ENCODE measurements around the gene QPRT.
"Not testable (repeated sequence)": the region's sequence is repeated elsewhere in the genome, so short reads cannot be mapped to it uniquely, and the experiment has no call there.

QPRT gene

GRCh38 chr16:29650771-29651170, 28.2 kb upstream of the QPRT start:
- H3K27me3 ChIP-seq (replicated peaks): no peaks in the 10 kb centered on the region
- no peak overlapping the region for H3K4me3 ChIP-seq (ENCODE audit: low read depth, low read length)
- TF ChIP-seq CTCF (IDR thresholded peaks at IDR 0.05; ENCODE audit: low read depth, low read length, missing control alignments): no peak
- H3K36me3 ChIP-seq (replicated peaks): no peaks in the 10 kb centered on the region
- DNase-seq: no peak
- in situ Hi-C loops (cut with HindIII; ENCODE audit: low pct_ligation_motif_present, low sequenced_read_pairs): no loop called here
- H3K27ac ChIP-seq: no peak overlapping the region

GRCh38 chr16:29651774-29652349, 27.1 kb upstream of the QPRT start:
- H3K27me3 ChIP-seq (replicated peaks): no peaks in the 10 kb centered on the region
- no peak for TF ChIP-seq CTCF (IDR thresholded peaks at IDR 0.05; ENCODE audit: low read depth, low read length, missing control alignments)
- no peak overlapping the region for H3K27ac ChIP-seq
- in situ Hi-C loops (cut with HindIII; ENCODE audit: low pct_ligation_motif_present, low sequenced_read_pairs): no loop called here
- no peak for DNase-seq
- H3K4me3 ChIP-seq (ENCODE audit: low read depth, low read length): no peak overlapping the region
- no peaks in the 10 kb centered on the region for H3K36me3 ChIP-seq (replicated peaks)

- no peaks in the 10 kb centered on the region for H3K27me3 ChIP-seq (replicated peaks)
These were observed 25.5 kb upstream of the QPRT start for GRCh38 chr16:29653471-29653870.

GRCh38 chr16:29653890-29654289, 25.1 kb upstream of the QPRT start:
- H3K27ac ChIP-seq; H3K27me3 ChIP-seq (replicated peaks); H3K4me3 ChIP-seq (ENCODE audit: low read depth, low read length); DNase-seq; H3K36me3 ChIP-seq (replicated peaks); in situ Hi-C loops (cut with HindIII; ENCODE audit: low pct_ligation_motif_present, low sequenced_read_pairs): not testable (repeated sequence)

More at GRCh38 chr16:29653471-29653870, 25.5 kb upstream of the QPRT start:
- no peak for DNase-seq
- no peak overlapping the region for H3K4me3 ChIP-seq (ENCODE audit: low read depth, low read length)
- in situ Hi-C loops (cut with HindIII; ENCODE audit: low pct_ligation_motif_present, low sequenced_read_pairs): no loop called here
- no peak overlapping the region for H3K27ac ChIP-seq
- H3K36me3 ChIP-seq (replicated peaks): no peaks in the 10 kb centered on the region
- no peak for TF ChIP-seq CTCF (IDR thresholded peaks at IDR 0.05; ENCODE audit: low read depth, low read length, missing control alignments)

- no peak overlapping the region for H3K27ac ChIP-seq
- H3K27me3 ChIP-seq (replicated peaks): no peaks in the 10 kb centered on the region
- no peak for TF ChIP-seq CTCF (IDR thresholded peaks at IDR 0.05; ENCODE audit: low read depth, low read length, missing control alignments)
- no peak for DNase-seq
- H3K4me3 ChIP-seq (ENCODE audit: low read depth, low read length): no peak overlapping the region
- in situ Hi-C loops (cut with HindIII; ENCODE audit: low pct_ligation_motif_present, low sequenced_read_pairs): no loop called here
- no peaks in the 10 kb centered on the region for H3K36me3 ChIP-seq (replicated peaks)
These were observed 22.1 kb upstream of the QPRT start for GRCh38 chr16:29656688-29657523.

GRCh38 chr16:29658705-29659104, 20.3 kb upstream of the QPRT start:
- Histone ChIP-seq H3K4me3 (ENCODE audit: low read depth, low read length) (no peak overlapping the region), H3K36me3 (replicated peaks) (no peaks in the 10 kb centered on the region), H3K27ac (no peak overlapping the region), H3K27me3 (replicated peaks) (no peaks in the 10 kb centered on the region)
- no peak for DNase-seq
- no peak for TF ChIP-seq CTCF (IDR thresholded peaks at IDR 0.05; ENCODE audit: low read depth, low read length, missing control alignments)
- in situ Hi-C loops (cut with HindIII; ENCODE audit: low pct_ligation_motif_present, low sequenced_read_pairs): no loop called here
